ENCODE data around the gene CEP112. TPM values are rescaled to one million over a fixed set of nuclear protein-coding genes. Genes with fewer than 3 reads are reported as not detected.

Gene CEP112
- total and polyA plus RNA-seq, 2 of the 4 experiments (the other 2 are of a cell fraction) = 2.5 to 5.6 TPM

- H3K14ac ChIP-seq (replicated peaks; ENCODE audit: low read depth, low read length) = no peak overlapping the region
- no peak overlapping the region for H2BK20ac ChIP-seq (ENCODE audit: low read depth, low read length)
- H3K4me1 ChIP-seq (ENCODE audit: control insufficient read depth, insufficient read depth, low read length) = no peaks in the 10 kb centered on the region
- H3K9ac ChIP-seq (ENCODE audit: low read depth, low read length) = no peak overlapping the region
- no peaks in the 10 kb centered on the region for H3K36me3 ChIP-seq (ENCODE audit: control insufficient read depth, insufficient read depth, low read length)
- H3K27ac ChIP-seq (ENCODE audit: insufficient read depth, low read length) = no peak overlapping the region
- no peak overlapping the region for H3K23ac ChIP-seq (ENCODE audit: low read depth, low read length)
- no peak overlapping the region for H2BK5ac ChIP-seq (ENCODE audit: low read depth, low read length, poor library complexity, severe bottlenecking)
- H4K91ac ChIP-seq (ENCODE audit: insufficient read depth, low read depth, low read length) = no peak overlapping the region
- H3K4me2 ChIP-seq (ENCODE audit: low read depth, low read length) = no peak overlapping the region
- H2AK5ac ChIP-seq (ENCODE audit: low read depth, low read length) = no peak overlapping the region
- no TSS peak for BruUV-seq (replicated peaks)
- CTCF ChIA-PET = no interaction called here
- in situ Hi-C loops (cut with MboI; ENCODE audit: low sequenced_read_pairs) (no loop called here), dilution Hi-C loops (cut with HindIII; ENCODE audit: low sequenced_read_pairs, unreplicated experiment) (no loop called here), intact Hi-C loops (cut with micrococcal nuclease) (no loop called here)
- no peak overlapping the region for H2AK9ac ChIP-seq (replicated peaks; ENCODE audit: low read depth, low read length, poor library complexity)
- no peak overlapping the region for H2BK15ac ChIP-seq (ENCODE audit: low read depth, low read length)
- no peaks in the 10 kb centered on the region for H4K20me1 ChIP-seq (ENCODE audit: insufficient read depth, low read length)
- H3K4me3 ChIP-seq (ENCODE audit: insufficient read depth, low read depth, low read length) = no peak overlapping the region
- H3K27me3 ChIP-seq (ENCODE audit: control insufficient read depth, insufficient read depth, low read length) = no peaks in the 10 kb centered on the region
- H4K5ac ChIP-seq (ENCODE audit: low read depth, low read length) = no peak overlapping the region
- DNase-seq (no peak), ATAC-seq (ENCODE audit: low read depth) (no peak)
- no peaks in the 10 kb centered on the region for H3K79me1 ChIP-seq (ENCODE audit: low read depth in 1 of 2, low read length in 2 of 2)
- H3K4ac ChIP-seq (ENCODE audit: low read depth, low read length) = no peak overlapping the region
- TF ChIP-seq RCOR1 (IDR thresholded peaks at IDR 0.05; ENCODE audit: insufficient replicate concordance, low read length) (no peak), MAFK (IDR thresholded peaks at IDR 0.05; ENCODE audit: low read depth, low read length) (peak; percentile 77), RAD21 (IDR thresholded peaks at IDR 0.05; ENCODE audit: low read length) (no peak), NFE2L2 (IDR thresholded peaks at IDR 0.05; ENCODE audit: low read depth, low read length) (no peak)
- H3K9me1 ChIP-seq (ENCODE audit: insufficient read depth, low read length) = 0 out of 2 replicates have a peak, but pooled peaks cover 3% of the 10 kb centered on the region
- H3K9me3 ChIP-seq (ENCODE audit: control insufficient read depth, insufficient read depth, low read length) = no peaks in the 10 kb centered on the region
- no peak overlapping the region for H3K56ac ChIP-seq (ENCODE audit: extremely low read depth, insufficient read depth, low read length)
- no peak overlapping the region for H4K8ac ChIP-seq (ENCODE audit: low read depth in 2 of 2, low read length in 2 of 2)
- no peak overlapping the region for H2BK120ac ChIP-seq (ENCODE audit: low read depth, low read length)
- POLR2A ChIA-PET (ENCODE audit: unreplicated experiment) = no interaction called here
- H3K18ac ChIP-seq (ENCODE audit: low read depth, low read length) = no peak overlapping the region
- H2AFZ ChIP-seq (replicated peaks; ENCODE audit: low read length, poor library complexity) = no peak overlapping the region
Measured at GRCh38 chr17:65901394-65901793, 290.5 kb downstream of the CEP112 start.

Data from IMR-90 (cell line).